ENCODE data around the gene ASAP2. TPM values are rescaled to one million over a fixed set of nuclear protein-coding genes. Genes with fewer than 3 reads are reported as not detected.
A peak's percentile ranks its signal among the peaks of the same experiment; 100 is the strongest.

Gene ASAP2
- total RNA-seq, 1 experiment from 2014 or later, result 12.6 TPM

- no peak overlapping the region for H3K27ac ChIP-seq (ENCODE audit: insufficient read length, low read depth, low read length)
- DNase-seq, result no peak
Measured at GRCh38 chr2:9388950-9389911, 182.6 kb downstream of the ASAP2 start.

More at GRCh38 chr2:9388950-9389911, 182.6 kb downstream of the ASAP2 start:
- Mint-ChIP-seq H3K4me1 (peaks cover 16 to 24% of the 10 kb centered on the region in 2 experiments), H3K9me3 (no peaks in the 10 kb centered on the region), H3K4me3 (no peak overlapping the region), H3K27ac (peak overlapping the region in 1 of 3 experiments; percentile 57; a peak in 2 of 7 replicates), H3K27me3 (ENCODE audit: low read depth) (no peaks in the 10 kb centered on the region), H3K36me3 (ENCODE audit: insufficient read depth in 1 of 3, low read depth in 3 of 3) (peaks cover 2 to 32% (median 30%) of the 10 kb centered on the region in 3 experiments; a peak in 6 of 7 replicates)
- H2BK15ac ChIP-seq (ENCODE audit: low read depth, low read length), result no peak overlapping the region
- peaks cover 3% of the 10 kb centered on the region; the same call in 1 of the 2 replicates for H3K4me1 ChIP-seq (ENCODE audit: insufficient read depth, low read length)
- H2AK5ac ChIP-seq (ENCODE audit: insufficient read length, low read length), result no peak overlapping the region
- H3K14ac ChIP-seq (ENCODE audit: insufficient read depth, low read length), result no peak overlapping the region
- no peak overlapping the region for H4K91ac ChIP-seq (ENCODE audit: insufficient read length, low read depth, low read length)
- H2BK12ac ChIP-seq (ENCODE audit: insufficient read length, low read depth, low read length), result no peak overlapping the region
- TF ChIP-seq, protein P1, sequence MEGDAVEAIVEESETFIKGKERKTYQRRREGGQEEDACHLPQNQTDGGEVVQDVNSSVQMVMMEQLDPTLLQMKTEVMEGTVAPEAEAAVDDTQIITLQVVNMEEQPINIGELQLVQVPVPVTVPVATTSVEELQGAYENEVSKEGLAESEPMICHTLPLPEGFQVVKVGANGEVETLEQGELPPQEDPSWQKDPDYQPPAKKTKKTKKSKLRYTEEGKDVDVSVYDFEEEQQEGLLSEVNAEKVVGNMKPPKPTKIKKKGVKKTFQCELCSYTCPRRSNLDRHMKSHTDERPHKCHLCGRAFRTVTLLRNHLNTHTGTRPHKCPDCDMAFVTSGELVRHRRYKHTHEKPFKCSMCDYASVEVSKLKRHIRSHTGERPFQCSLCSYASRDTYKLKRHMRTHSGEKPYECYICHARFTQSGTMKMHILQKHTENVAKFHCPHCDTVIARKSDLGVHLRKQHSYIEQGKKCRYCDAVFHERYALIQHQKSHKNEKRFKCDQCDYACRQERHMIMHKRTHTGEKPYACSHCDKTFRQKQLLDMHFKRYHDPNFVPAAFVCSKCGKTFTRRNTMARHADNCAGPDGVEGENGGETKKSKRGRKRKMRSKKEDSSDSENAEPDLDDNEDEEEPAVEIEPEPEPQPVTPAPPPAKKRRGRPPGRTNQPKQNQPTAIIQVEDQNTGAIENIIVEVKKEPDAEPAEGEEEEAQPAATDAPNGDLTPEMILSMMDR (conservative IDR thresholded peaks at IDR 0.05), result no peak
- H3K79me2 ChIP-seq (ENCODE audit: insufficient read depth, low read length), result no peaks in the 10 kb centered on the region
- H2AFZ ChIP-seq (ENCODE audit: low read length), result no peak overlapping the region
- no peaks in the 10 kb centered on the region for H3K27me3 ChIP-seq (ENCODE audit: insufficient read depth, low read length)
- H4K8ac ChIP-seq (replicated peaks; ENCODE audit: insufficient read length, low read depth, low read length), result no peak overlapping the region
- H3K23me2 ChIP-seq (ENCODE audit: insufficient read length, low read depth, low read length, poor library complexity, severe bottlenecking), result no peaks in the 10 kb centered on the region
- no peaks in the 10 kb centered on the region for H4K20me1 ChIP-seq (ENCODE audit: control insufficient read depth, insufficient read depth, insufficient read length)
- no peak overlapping the region for H3K4me2 ChIP-seq (ENCODE audit: insufficient read depth, insufficient read length, low read length)
- no peak overlapping the region for H4K5ac ChIP-seq (ENCODE audit: insufficient read length, low read depth, low read length)
- H3K79me1 ChIP-seq (ENCODE audit: insufficient read depth, low read depth, low read length, poor library complexity, severe bottlenecking), result no peaks in the 10 kb centered on the region
- H3K9ac ChIP-seq (ENCODE audit: extremely low read depth, insufficient read length, low read length), result no peak overlapping the region
- no peak overlapping the region for H3K56ac ChIP-seq (ENCODE audit: insufficient read length, low read depth, low read length)
- no peak overlapping the region for H3K4ac ChIP-seq (ENCODE audit: low read depth, low read length)
- no peaks in the 10 kb centered on the region for H3K9me3 ChIP-seq (ENCODE audit: control insufficient read depth, low read depth, low read length)
- WGBS (ENCODE audit: extremely low coverage, insufficient read length, low lambda C conversion rate), result no CpG with 5 or more reads among the region's 28 CpGs
- H2BK120ac ChIP-seq (ENCODE audit: low read depth, low read length, poor library complexity, severe bottlenecking), result no peak overlapping the region
- H3K23ac ChIP-seq (ENCODE audit: insufficient read length, low read depth, low read length), result no peak overlapping the region
- no peak overlapping the region for H2BK20ac ChIP-seq (ENCODE audit: low read depth, low read length, poor library complexity, severe bottlenecking)
- no peak overlapping the region for H3K18ac ChIP-seq (ENCODE audit: insufficient read length, low read depth, low read length)
- H3T11ph ChIP-seq (ENCODE audit: low read length), result no peak overlapping the region
- H2BK5ac ChIP-seq (ENCODE audit: insufficient read length, low read length), result no peak overlapping the region

All from H9 (cell line).